IMR-90 (cell line): ENCODE data around the gene UBE2L3. TPM values are rescaled to one million over a fixed set of nuclear protein-coding genes. Genes with fewer than 3 reads are reported as not detected.

Source experiments
- ATAC-seq: fragments of 200-7000 bp; cut with Tn5 transposase; 2 replicates; pipeline ENCODE4 v1.9.1; 2020; ENCODE audit warnings: low read depth, mild to moderate bottlenecking, moderate library complexity
- BruUV-seq: library from RNA; stranded (reverse); fragments of 400-500 nt; replicated peaks from 2 replicates; lab custom pipeline; 2021; lab: Mats Ljungman, UMichigan
- CTCF ChIA-PET: fragments of 300-600 bp; formaldehyde crosslinking; extraction: SDS; loops from one replicate; lab custom pipeline; 2021; ENCODE audit warnings: antibody characterized with exemption; lab: Yijun Ruan, JAX
- POLR2A ChIA-PET: fragments of 300-600 bp; sonication (Branson Sonifier 250); formaldehyde crosslinking; loops from one replicate; lab custom pipeline; 2022; ENCODE audit warnings: antibody characterized with exemption; ENCODE audit not compliant: unreplicated experiment; lab: Charles Lee
- DNase-seq: peaks from one replicate; pipeline ENCODE4 v3.0.0; 2013
- H2AFZ ChIP-seq: replicated peaks from 2 replicates; pipeline ENCODE3; 2013; ENCODE audit warnings: low read length, mild to moderate bottlenecking; ENCODE audit not compliant: poor library complexity
- H2AK5ac ChIP-seq: 2 replicates; pipeline ENCODE4 v1.6.1; 2013; ENCODE audit warnings: low read depth, low read length, inconsistent platforms
- H2AK9ac ChIP-seq: replicated peaks from 2 replicates; pipeline ENCODE3; 2013; ENCODE audit warnings: mild to moderate bottlenecking, low read depth, low read length, moderate library complexity; ENCODE audit not compliant: poor library complexity
- H2BK120ac ChIP-seq: 2 replicates; pipeline ENCODE4 v1.6.1; 2013; ENCODE audit warnings: low read depth, low read length, inconsistent platforms
- H2BK15ac ChIP-seq: 3 replicates; pipeline ENCODE4 v1.6.1; 2013; ENCODE audit warnings: low read depth, low read length, inconsistent platforms
- H2BK20ac ChIP-seq: 2 replicates; pipeline ENCODE4 v1.6.1; 2013; ENCODE audit warnings: low read depth, mild to moderate bottlenecking, inconsistent platforms, low read length, moderate library complexity
- H2BK5ac ChIP-seq: 2 replicates; pipeline ENCODE4 v1.6.1; 2013; ENCODE audit warnings: mild to moderate bottlenecking, low read depth, low read length, inconsistent platforms; ENCODE audit not compliant: poor library complexity, severe bottlenecking
- H3K14ac ChIP-seq: replicated peaks from 2 replicates; pipeline ENCODE4 v1.6.1; 2013; ENCODE audit warnings: low read depth, low read length, inconsistent platforms
- H3K18ac ChIP-seq: 2 replicates; pipeline ENCODE4 v1.6.1; 2013; ENCODE audit warnings: low read depth, low read length, control low read depth
- H3K23ac ChIP-seq: 2 replicates; pipeline ENCODE4 v1.6.1; 2013; ENCODE audit warnings: low read depth, low read length, inconsistent platforms
- H3K27ac ChIP-seq: 2 replicates; pipeline ENCODE4 v1.5.1; 2013; ENCODE audit warnings: mild to moderate bottlenecking, control low read depth, low read length; ENCODE audit not compliant: insufficient read depth
- H3K27me3 ChIP-seq: 2 replicates; pipeline ENCODE4 v1.6.1; 2013; ENCODE audit warnings: low read length; ENCODE audit not compliant: control insufficient read depth, insufficient read depth
- H3K36me3 ChIP-seq: 2 replicates; pipeline ENCODE4 v1.6.1; 2013; ENCODE audit warnings: low read length, mixed read lengths; ENCODE audit not compliant: control insufficient read depth, insufficient read depth
- H3K4ac ChIP-seq: 2 replicates; pipeline ENCODE4 v1.6.1; 2013; ENCODE audit warnings: low read depth, low read length, inconsistent platforms
- H3K4me1 ChIP-seq: 2 replicates; pipeline ENCODE4 v1.6.1; 2013; ENCODE audit warnings: low read length, mixed read lengths; ENCODE audit not compliant: control insufficient read depth, insufficient read depth
- H3K4me2 ChIP-seq: 2 replicates; pipeline ENCODE4 v1.6.1; 2013; ENCODE audit warnings: low read depth, mild to moderate bottlenecking, control low read depth, low read length, moderate library complexity
- H3K4me3 ChIP-seq: 2 replicates; pipeline ENCODE4 v1.5.1; 2013; ENCODE audit warnings: low read depth, mild to moderate bottlenecking, control low read depth, low read length, moderate library complexity; ENCODE audit not compliant: insufficient read depth
- H3K56ac ChIP-seq: 2 replicates; pipeline ENCODE4 v1.6.1; 2013; ENCODE audit warnings: low read length, inconsistent platforms; ENCODE audit not compliant: insufficient read depth; ENCODE audit errors: extremely low read depth
- H3K79me1 ChIP-seq, 2 experiments: 2 replicates each; pipeline ENCODE4 v1.6.1; 2013; ENCODE audit warnings: low read length in 2 of 2, inconsistent platforms in 1 of 2, low read depth in 1 of 2
- H3K9ac ChIP-seq: 2 replicates; pipeline ENCODE4 v1.6.1; 2013; ENCODE audit warnings: low read depth, low read length, control low read depth
- H3K9me1 ChIP-seq: 2 replicates; pipeline ENCODE4 v1.6.1; 2013; ENCODE audit warnings: low read length, inconsistent platforms; ENCODE audit not compliant: insufficient read depth
- H3K9me3 ChIP-seq: 2 replicates; pipeline ENCODE4 v1.6.1; 2013; ENCODE audit warnings: low read length; ENCODE audit not compliant: control insufficient read depth, insufficient read depth
- H4K20me1 ChIP-seq: 2 replicates; pipeline ENCODE4 v1.6.1; 2013; ENCODE audit warnings: low read length, inconsistent platforms; ENCODE audit not compliant: insufficient read depth
- H4K5ac ChIP-seq: 2 replicates; pipeline ENCODE4 v1.6.1; 2013; ENCODE audit warnings: mild to moderate bottlenecking, low read depth, low read length, control low read depth
- H4K8ac ChIP-seq, 2 experiments: 2 replicates each; pipeline ENCODE4 v1.6.1; 2013; ENCODE audit warnings: low read depth in 2 of 2, low read length in 2 of 2, control low read depth in 1 of 2, inconsistent platforms in 1 of 2
- H4K91ac ChIP-seq: 2 replicates; pipeline ENCODE4 v1.6.1; 2013; ENCODE audit warnings: low read depth, low read length, inconsistent platforms; ENCODE audit not compliant: insufficient read depth
- BHLHE40 ChIP-seq: fragments of 150-350 bp; IDR thresholded peaks from 2 replicates; pipeline ENCODE4 v1.6.1; 2016; ENCODE audit warnings: mild to moderate bottlenecking, low read depth, low read length
- CEBPB ChIP-seq: IDR thresholded peaks from 2 replicates; pipeline ENCODE4 v1.6.1; 2012; ENCODE audit warnings: low read depth, low read length, improper control_type of control experiment
- CHD1 ChIP-seq: IDR thresholded peaks from 2 replicates; pipeline ENCODE4 v1.6.1; 2012; ENCODE audit warnings: low read depth, low read length, improper control_type of control experiment
- FOS ChIP-seq: fragments of 150-350 bp; IDR thresholded peaks from 2 replicates; pipeline ENCODE4 v1.6.1; 2016; ENCODE audit warnings: low read depth, low read length
- MAFK ChIP-seq: IDR thresholded peaks from 2 replicates; pipeline ENCODE4 v1.6.1; 2012; ENCODE audit warnings: low read depth, low read length, improper control_type of control experiment
- MAZ ChIP-seq: IDR thresholded peaks from 2 replicates; pipeline ENCODE4 v1.6.1; 2012; ENCODE audit warnings: low read depth, mild to moderate bottlenecking, low read length, improper control_type of control experiment, moderate library complexity, borderline replicate concordance
- MXI1 ChIP-seq: IDR thresholded peaks from 2 replicates; pipeline ENCODE4 v1.6.1; 2012; ENCODE audit warnings: low read depth, mild to moderate bottlenecking, low read length, moderate library complexity, borderline replicate concordance
- NFE2L2 ChIP-seq: fragments of 150-350 bp; IDR thresholded peaks from 2 replicates; pipeline ENCODE4 v1.6.1; 2016; ENCODE audit warnings: low read depth, mild to moderate bottlenecking, low read length
- POLR2A ChIP-seq: IDR thresholded peaks from 2 replicates; pipeline ENCODE4 v1.6.1; 2012; ENCODE audit warnings: mild to moderate bottlenecking, low read depth, low read length
- RAD21 ChIP-seq: IDR thresholded peaks from 2 replicates; pipeline ENCODE4 v1.6.1; 2012; ENCODE audit warnings: low read length, improper control_type of control experiment
- RCOR1 ChIP-seq: IDR thresholded peaks from 2 replicates; pipeline ENCODE4 v1.6.1; 2012; ENCODE audit warnings: mild to moderate bottlenecking, low read length, improper control_type of control experiment; ENCODE audit not compliant: insufficient replicate concordance
- RFX5 ChIP-seq: IDR thresholded peaks from 2 replicates; pipeline ENCODE4 v1.8.0; 2012; ENCODE audit warnings: low read depth, mild to moderate bottlenecking, low read length, moderate library complexity
- SMC3 ChIP-seq: fragments of 150-350 bp; IDR thresholded peaks from 2 replicates; pipeline ENCODE4 v1.6.1; 2016; ENCODE audit warnings: low read depth, mild to moderate bottlenecking, antibody characterized with exemption, low read length, moderate library complexity
- WGBS, 2 experiments: methylation state at CpG; one replicate each; pipeline versions ENCODE4 v1.1.5 to v1.1.7; 2013; ENCODE audit warnings: missing lambda C conversion rate in 2 of 2; ENCODE audit not compliant: insufficient read length in 1 of 2; ENCODE audit errors: extremely low coverage in 2 of 2; 5-methylcytosine and 5-hydroxymethylcytosine counted together
- dilution Hi-C: fragments of 300-500 bp; cut with HindIII; formaldehyde crosslinking; loops from one replicate; pipeline ENCODE4 v1.14.3; 2018; ENCODE audit warnings: low sequenced_read_pairs; ENCODE audit not compliant: unreplicated experiment
- in situ Hi-C: fragments of 300-500 bp; cut with MboI; formaldehyde crosslinking; loops from 3 replicates; pipeline ENCODE4 v1.14.3; 2019; ENCODE audit warnings: low sequenced_read_pairs, inconsistent platforms, mixed read lengths
- intact Hi-C: fragments of 100-400 bp; cut with micrococcal nuclease; formaldehyde crosslinking; loops from 2 replicates; pipeline ENCODE4 v1.10.0; 2022
- polyA plus RNA-seq, 3 experiments: library from polyadenylated mRNA; depleted of rRNA; stranded (reverse); fragments of >200 nt; gene quantifications; 2 replicates each; pipeline ENCODE4 v1.2.3, GENCODE V29; 2012; ENCODE audit warnings: low replicate concordance in 1 of 3
- total RNA-seq: library from RNA; depleted of rRNA; stranded (reverse); fragments of >200 nt; gene quantifications from 2 replicates; pipeline ENCODE4 v1.2.3, GENCODE V29; 2012
- TF ChIP-seq, protein P1 (sequence below): conservative IDR thresholded peaks from 2 replicates; pipeline ENCODE4 v1.5.1; 2012; ENCODE audit warnings: mild to moderate bottlenecking, low read depth, low read length, improper control_type of control experiment
- TF ChIP-seq, protein P2 (sequence below): fragments of 150-350 bp; IDR thresholded peaks from 2 replicates; pipeline ENCODE4 v1.6.1; 2016; ENCODE audit warnings: low read depth, mild to moderate bottlenecking, low read length, moderate library complexity, borderline replicate concordance
- TF ChIP-seq, protein P3 (sequence below): fragments of 150-350 bp; IDR thresholded peaks from 2 replicates; pipeline ENCODE4 v1.6.1; 2017; ENCODE audit warnings: mild to moderate bottlenecking, antibody characterized with exemption, low read length, low read depth

The UBE2L3 gene
- total and polyA plus RNA-seq, 2 of the 4 experiments (the other 2 are of a cell fraction) = 29.0 to 72.9 TPM

DNA sequence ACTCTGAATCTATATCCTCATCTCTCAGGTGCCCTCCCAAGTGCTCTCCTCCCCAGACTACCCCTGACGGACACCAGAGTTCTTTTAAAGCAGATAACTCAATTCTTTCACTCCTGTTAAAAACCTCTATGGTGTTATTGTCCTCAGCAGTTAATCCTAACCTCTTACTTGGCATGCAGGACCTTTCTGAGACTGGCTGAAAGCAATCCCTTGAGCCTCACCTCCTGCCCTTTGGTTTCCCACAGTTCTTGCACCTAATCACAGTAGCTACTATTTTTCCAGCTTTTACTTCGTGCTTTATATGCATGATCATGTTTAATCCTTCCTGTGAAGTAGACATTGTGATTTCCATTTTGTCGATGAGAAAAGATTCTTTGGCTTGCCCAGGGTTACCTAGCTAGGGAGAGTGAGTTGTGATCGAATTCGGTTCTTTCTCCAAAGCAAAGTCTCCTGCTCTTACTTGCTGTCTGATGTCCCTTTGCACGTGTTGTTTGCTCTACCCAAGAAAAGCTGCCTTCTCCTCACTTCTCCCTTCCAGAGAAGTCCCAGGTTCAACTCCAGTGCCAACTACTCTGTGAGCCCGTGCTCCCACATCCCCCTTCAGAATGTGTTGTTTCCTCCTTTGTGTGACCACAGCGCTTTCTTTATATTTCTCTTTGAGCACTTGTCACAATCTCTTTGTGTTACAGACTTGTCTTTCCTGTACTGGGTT is 2.1 kb downstream of the UBE2L3 start:
- Histone ChIP-seq H3K23ac (peak overlapping the region; percentile 88), H3K18ac (no peak overlapping the region), H3K27ac (no peak overlapping the region), H4K5ac (no peak overlapping the region), H3K4me1 (peaks cover 15% of the 10 kb centered on the region), H3K9me3 (no peaks in the 10 kb centered on the region), H2BK15ac (no peak overlapping the region), H2AK5ac (no peak overlapping the region), H3K56ac (no peak overlapping the region), H3K9ac (no peak overlapping the region), H3K4me3 (no peak overlapping the region), H2AFZ (no peak overlapping the region), H4K8ac (no peak overlapping the region), H2BK120ac (no peak overlapping the region), H2BK20ac (no peak overlapping the region), H2AK9ac (no peak overlapping the region), H4K91ac (no peak overlapping the region), H3K36me3 (no peaks in the 10 kb centered on the region), H2BK5ac (no peak overlapping the region), H3K4ac (no peak overlapping the region), H3K4me2 (peak overlapping the region; percentile 99), H3K14ac (no peak overlapping the region), H3K79me1 (peaks cover 6 to 48% of the 10 kb centered on the region in 2 experiments), H4K20me1 (peaks cover 66% of the 10 kb centered on the region), H3K27me3 (no peaks in the 10 kb centered on the region), H3K9me1 (peaks cover 42% of the 10 kb centered on the region)
- in situ Hi-C loops (no loop called here), intact Hi-C loops (no loop called here), dilution Hi-C loops (no loop called here)
- DNase-seq = no peak
- ATAC-seq = no peak
- ChIA-PET CTCF (no interaction called here), POLR2A (no interaction called here)
- no peak for TF ChIP-seq CEBPB
- no peak for TF ChIP-seq SMC3
- no peak for TF ChIP-seq NFE2L2
- no peak for TF ChIP-seq MXI1
- no peak for TF ChIP-seq CHD1
- TF ChIP-seq POLR2A = no peak
- TF ChIP-seq RAD21 = no peak
- no peak for TF ChIP-seq MAZ
- TF ChIP-seq, protein P1, sequence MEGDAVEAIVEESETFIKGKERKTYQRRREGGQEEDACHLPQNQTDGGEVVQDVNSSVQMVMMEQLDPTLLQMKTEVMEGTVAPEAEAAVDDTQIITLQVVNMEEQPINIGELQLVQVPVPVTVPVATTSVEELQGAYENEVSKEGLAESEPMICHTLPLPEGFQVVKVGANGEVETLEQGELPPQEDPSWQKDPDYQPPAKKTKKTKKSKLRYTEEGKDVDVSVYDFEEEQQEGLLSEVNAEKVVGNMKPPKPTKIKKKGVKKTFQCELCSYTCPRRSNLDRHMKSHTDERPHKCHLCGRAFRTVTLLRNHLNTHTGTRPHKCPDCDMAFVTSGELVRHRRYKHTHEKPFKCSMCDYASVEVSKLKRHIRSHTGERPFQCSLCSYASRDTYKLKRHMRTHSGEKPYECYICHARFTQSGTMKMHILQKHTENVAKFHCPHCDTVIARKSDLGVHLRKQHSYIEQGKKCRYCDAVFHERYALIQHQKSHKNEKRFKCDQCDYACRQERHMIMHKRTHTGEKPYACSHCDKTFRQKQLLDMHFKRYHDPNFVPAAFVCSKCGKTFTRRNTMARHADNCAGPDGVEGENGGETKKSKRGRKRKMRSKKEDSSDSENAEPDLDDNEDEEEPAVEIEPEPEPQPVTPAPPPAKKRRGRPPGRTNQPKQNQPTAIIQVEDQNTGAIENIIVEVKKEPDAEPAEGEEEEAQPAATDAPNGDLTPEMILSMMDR = no peak
- TF ChIP-seq FOS = no peak
- TF ChIP-seq BHLHE40 = no peak
- TF ChIP-seq, protein P2, sequence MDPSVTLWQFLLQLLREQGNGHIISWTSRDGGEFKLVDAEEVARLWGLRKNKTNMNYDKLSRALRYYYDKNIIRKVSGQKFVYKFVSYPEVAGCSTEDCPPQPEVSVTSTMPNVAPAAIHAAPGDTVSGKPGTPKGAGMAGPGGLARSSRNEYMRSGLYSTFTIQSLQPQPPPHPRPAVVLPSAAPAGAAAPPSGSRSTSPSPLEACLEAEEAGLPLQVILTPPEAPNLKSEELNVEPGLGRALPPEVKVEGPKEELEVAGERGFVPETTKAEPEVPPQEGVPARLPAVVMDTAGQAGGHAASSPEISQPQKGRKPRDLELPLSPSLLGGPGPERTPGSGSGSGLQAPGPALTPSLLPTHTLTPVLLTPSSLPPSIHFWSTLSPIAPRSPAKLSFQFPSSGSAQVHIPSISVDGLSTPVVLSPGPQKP = no peak
- TF ChIP-seq MAFK = no peak
- TF ChIP-seq RFX5 = no peak
- TF ChIP-seq, protein P3, sequence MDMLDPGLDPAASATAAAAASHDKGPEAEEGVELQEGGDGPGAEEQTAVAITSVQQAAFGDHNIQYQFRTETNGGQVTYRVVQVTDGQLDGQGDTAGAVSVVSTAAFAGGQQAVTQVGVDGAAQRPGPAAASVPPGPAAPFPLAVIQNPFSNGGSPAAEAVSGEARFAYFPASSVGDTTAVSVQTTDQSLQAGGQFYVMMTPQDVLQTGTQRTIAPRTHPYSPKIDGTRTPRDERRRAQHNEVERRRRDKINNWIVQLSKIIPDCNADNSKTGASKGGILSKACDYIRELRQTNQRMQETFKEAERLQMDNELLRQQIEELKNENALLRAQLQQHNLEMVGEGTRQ = no peak
- TF ChIP-seq RCOR1 = no peak
- TSS peak; percentile 41 for BruUV-seq
- WGBS, 2 experiments = 33% methylated on average over 1 of the region's 8 CpGs; no CpG with 5 or more reads in 1 of the 2 experiments
